Mesothelial cell of epicardium (in vitro differentiated cells): ENCODE results near the gene MAP2K6. TPM values are rescaled to one million over a fixed set of nuclear protein-coding genes. Genes with fewer than 3 reads are reported as not detected.

Experiments
- DNase-seq, 2 experiments: peaks; one replicate each; pipeline ENCODE4 v3.0.0; 2021; ENCODE audit warnings: low spot score in 2 of 2; ENCODE audit not compliant: unreplicated experiment in 2 of 2
- H3K27ac Mint-ChIP-seq: 2 replicates; pipeline ENCODE4 v1.8.0; 2021; ENCODE audit warnings: mixed read lengths
- H3K27me3 Mint-ChIP-seq: 2 replicates; pipeline ENCODE4 v1.8.0; 2021; ENCODE audit warnings: low read depth, mixed read lengths
- H3K36me3 Mint-ChIP-seq: 2 replicates; pipeline ENCODE4 v1.8.0; 2021; ENCODE audit warnings: mixed read lengths
- H3K4me1 Mint-ChIP-seq: 2 replicates; pipeline ENCODE4 v1.8.0; 2021; ENCODE audit warnings: mixed read lengths
- H3K4me3 Mint-ChIP-seq: 2 replicates; pipeline ENCODE4 v1.8.0; 2021; ENCODE audit warnings: mild to moderate bottlenecking, moderate library complexity, mixed read lengths
- H3K9me3 Mint-ChIP-seq: 2 replicates; pipeline ENCODE4 v1.8.0; 2021; ENCODE audit warnings: mixed read lengths
- CTCF ChIP-seq: fragments of 200-600 bp; sonication (generic); IDR thresholded peaks from one replicate; pipeline ENCODE4 v1.5.0; 2021; ENCODE audit warnings: antibody characterized with exemption; ENCODE audit not compliant: unreplicated experiment
- total RNA-seq: library from RNA; stranded (reverse); gene quantifications from 3 replicates; pipeline ENCODE4 v1.2.1, GENCODE V29; 2021

Gene MAP2K6
- total RNA-seq, 1 donor from 2014 or later: 21.2 TPM

GRCh38 chr17:69434164-69434579 lies 19.7 kb downstream of the MAP2K6 start:
- no peak for TF ChIP-seq CTCF
- H3K4me1 Mint-ChIP-seq: peaks cover 35% of the 10 kb centered on the region

GRCh38 chr17:69435971-69436696 lies 21.6 kb downstream of the MAP2K6 start:
- H3K27ac Mint-ChIP-seq: peak overlapping the region; percentile 71
- DNase-seq: no peak
- peaks cover 20% of the 10 kb centered on the region for H3K4me1 Mint-ChIP-seq
- H3K4me3 Mint-ChIP-seq: no peak overlapping the region
- H3K27me3 Mint-ChIP-seq: no peaks in the 10 kb centered on the region
- peaks cover 17% of the 10 kb centered on the region for H3K36me3 Mint-ChIP-seq
- TF ChIP-seq CTCF: no peak
- H3K9me3 Mint-ChIP-seq: peaks cover 10% of the 10 kb centered on the region

More at GRCh38 chr17:69434164-69434579, 19.7 kb downstream of the MAP2K6 start:
- Mint-ChIP-seq H3K4me3 (no peak overlapping the region), H3K9me3 (peaks cover 4% of the 10 kb centered on the region), H3K36me3 (peaks cover 3% of the 10 kb centered on the region), H3K27me3 (no peaks in the 10 kb centered on the region), H3K27ac (peak overlapping the region; percentile 87)
- DNase-seq: no peak

- Mint-ChIP-seq H3K36me3 (peaks cover 17% of the 10 kb centered on the region), H3K9me3 (peaks cover 10% of the 10 kb centered on the region), H3K4me1 (peaks cover 20% of the 10 kb centered on the region), H3K4me3 (no peak overlapping the region), H3K27me3 (no peaks in the 10 kb centered on the region), H3K27ac (no peak overlapping the region)
- no peak for TF ChIP-seq CTCF
- no peak for DNase-seq
Observed at GRCh38 chr17:69437475-69437874, 23.0 kb downstream of the MAP2K6 start.

- Mint-ChIP-seq H3K9me3 (peaks cover 10% of the 10 kb centered on the region), H3K36me3 (peaks cover 17% of the 10 kb centered on the region), H3K4me1 (peaks cover 16% of the 10 kb centered on the region), H3K4me3 (no peak overlapping the region), H3K27ac (no peak overlapping the region), H3K27me3 (no peaks in the 10 kb centered on the region)
- no peak for DNase-seq
- TF ChIP-seq CTCF: no peak
Observed at GRCh38 chr17:69438776-69439175, 24.3 kb downstream of the MAP2K6 start.

GRCh38 chr17:69441179-69441578 lies 26.7 kb downstream of the MAP2K6 start:
- peaks cover 10% of the 10 kb centered on the region for H3K9me3 Mint-ChIP-seq
- no peak overlapping the region for H3K27ac Mint-ChIP-seq
- H3K36me3 Mint-ChIP-seq: peaks cover 17% of the 10 kb centered on the region
- no peaks in the 10 kb centered on the region for H3K27me3 Mint-ChIP-seq
- no peak for TF ChIP-seq CTCF
- DNase-seq: no peak
- H3K4me3 Mint-ChIP-seq: no peak overlapping the region
- no peaks in the 10 kb centered on the region for H3K4me1 Mint-ChIP-seq
